Glomerular endothelial cell (primary cell): ENCODE measurements around the gene RHAG. TPM values are rescaled to one million over a fixed set of nuclear protein-coding genes. Genes with fewer than 3 reads are reported as not detected.
A peak's percentile ranks its signal among the peaks of the same experiment; 100 is the strongest.
"Not testable (repeated sequence)": the region's sequence is repeated elsewhere in the genome, so short reads cannot be mapped to it uniquely, and the experiment has no call there.

Source experiments
- DNase-seq: peaks from one replicate; pipeline ENCODE4 v3.0.0-alpha.2; 2011; ENCODE audit warnings: low read depth, low spot score; ENCODE audit errors: extremely low read depth
- total RNA-seq: library from RNA; depleted of rRNA; stranded (reverse); fragments of >200 nt; gene quantifications from 2 replicates; pipeline ENCODE4 v1.2.3, GENCODE V29; 2015

RHAG gene
- not detected in 2 replicates for total RNA-seq

DNA sequence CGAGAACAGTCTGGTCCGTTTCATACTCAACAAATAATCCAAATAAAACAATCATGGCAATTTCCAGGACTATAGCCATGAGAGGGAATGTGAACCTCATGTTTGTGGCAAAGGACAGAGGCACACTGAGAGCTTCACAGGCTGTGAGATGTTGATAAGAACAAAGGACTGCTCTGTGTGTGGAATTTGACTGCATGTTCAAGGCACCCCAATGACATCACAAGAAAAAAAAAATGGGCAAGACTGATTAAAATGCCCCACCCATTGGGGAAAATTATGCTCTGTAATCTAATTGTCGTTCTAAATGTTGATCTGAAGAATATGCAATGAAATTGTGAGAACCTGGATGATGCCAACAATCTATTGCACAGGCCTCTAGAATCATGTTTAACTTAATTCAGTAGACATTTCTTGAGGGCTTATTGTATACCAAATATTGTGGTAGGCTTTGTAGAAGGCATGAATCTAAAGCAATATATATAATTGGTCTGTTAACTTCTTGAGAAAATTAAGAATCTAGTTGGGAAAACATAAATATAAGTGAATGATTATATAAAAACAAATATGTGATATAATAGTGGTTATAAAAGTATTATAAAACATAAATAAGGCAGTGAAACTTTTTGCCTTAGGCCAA is at the start of gene RHAG:
RHAG (minus strand) TSS at position 127 of the 637 bp plus-strand sequence; CDS start at position 100, 27 bp downstream.
- DNase-seq: no peak

DNA sequence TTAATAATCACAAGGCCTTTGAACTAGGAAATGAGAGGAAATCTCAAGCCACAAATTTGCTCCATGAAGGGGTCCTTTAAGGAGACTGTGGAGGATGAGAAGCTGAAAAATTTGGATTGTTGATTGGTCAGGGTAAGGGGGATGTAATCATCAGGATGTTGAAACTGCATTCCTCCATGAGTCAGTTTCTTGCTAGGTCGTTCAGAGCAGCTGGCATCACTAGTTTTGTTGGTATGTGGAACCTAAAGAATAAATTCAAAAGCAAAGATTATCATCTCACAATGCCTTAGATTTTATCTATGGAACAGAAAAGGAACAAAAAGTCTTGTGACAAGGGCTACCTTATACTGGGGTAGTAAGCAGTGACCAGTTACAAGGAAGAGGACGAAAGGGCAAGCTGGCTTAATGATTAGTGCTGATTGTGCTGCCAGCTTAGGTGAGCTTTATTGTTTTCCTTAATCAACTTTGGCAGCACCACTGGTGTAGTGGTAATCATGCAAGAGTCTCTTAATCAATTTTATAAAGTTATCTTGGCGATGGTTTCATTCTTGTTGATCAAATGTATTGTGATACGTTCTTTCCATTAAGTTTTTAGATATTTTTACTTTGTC is 40.1 kb upstream of the RHAG start:
- peak; percentile 10 for DNase-seq

DNA sequence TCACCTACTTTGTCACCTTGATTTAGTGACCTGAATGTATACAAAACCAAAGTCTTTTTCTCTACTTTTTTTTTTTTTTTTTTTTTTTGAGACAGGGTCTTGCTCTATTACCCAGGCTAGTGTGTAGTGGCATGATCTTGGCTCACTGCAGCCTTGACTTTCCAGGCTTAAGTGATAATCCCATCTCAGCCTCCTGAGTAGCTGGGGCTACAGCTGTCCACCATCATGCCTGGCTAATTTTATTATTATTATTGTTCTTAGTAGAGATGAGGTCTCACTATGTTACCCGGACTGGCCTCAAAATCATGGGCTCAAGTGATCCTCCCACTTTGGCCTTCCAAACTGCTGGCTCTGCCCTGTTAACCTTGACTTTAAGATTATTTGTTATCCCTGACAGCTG is 39.2 kb upstream of the RHAG start:
- no peak for DNase-seq

DNA sequence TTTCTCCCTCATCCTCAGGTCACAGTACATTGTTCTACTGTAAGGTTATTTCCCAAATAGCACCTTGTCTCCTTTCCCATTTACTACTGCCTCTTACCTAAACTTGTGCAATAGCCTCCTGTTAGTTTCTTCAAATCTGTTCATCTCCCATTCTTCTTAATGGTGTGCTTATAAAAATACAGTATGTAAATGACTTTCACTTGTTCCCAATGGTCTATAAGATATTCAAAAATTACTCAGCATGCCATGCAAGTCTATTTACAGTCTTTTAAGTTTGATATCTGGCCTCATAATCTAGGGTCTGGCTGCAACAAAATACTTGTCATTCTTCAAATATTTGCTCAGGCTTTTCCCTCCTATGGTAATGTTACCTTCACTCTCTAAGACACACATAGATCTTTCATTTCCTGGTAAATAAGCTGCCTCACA is 31.5 kb upstream of the RHAG start:
- DNase-seq: no peak

DNA sequence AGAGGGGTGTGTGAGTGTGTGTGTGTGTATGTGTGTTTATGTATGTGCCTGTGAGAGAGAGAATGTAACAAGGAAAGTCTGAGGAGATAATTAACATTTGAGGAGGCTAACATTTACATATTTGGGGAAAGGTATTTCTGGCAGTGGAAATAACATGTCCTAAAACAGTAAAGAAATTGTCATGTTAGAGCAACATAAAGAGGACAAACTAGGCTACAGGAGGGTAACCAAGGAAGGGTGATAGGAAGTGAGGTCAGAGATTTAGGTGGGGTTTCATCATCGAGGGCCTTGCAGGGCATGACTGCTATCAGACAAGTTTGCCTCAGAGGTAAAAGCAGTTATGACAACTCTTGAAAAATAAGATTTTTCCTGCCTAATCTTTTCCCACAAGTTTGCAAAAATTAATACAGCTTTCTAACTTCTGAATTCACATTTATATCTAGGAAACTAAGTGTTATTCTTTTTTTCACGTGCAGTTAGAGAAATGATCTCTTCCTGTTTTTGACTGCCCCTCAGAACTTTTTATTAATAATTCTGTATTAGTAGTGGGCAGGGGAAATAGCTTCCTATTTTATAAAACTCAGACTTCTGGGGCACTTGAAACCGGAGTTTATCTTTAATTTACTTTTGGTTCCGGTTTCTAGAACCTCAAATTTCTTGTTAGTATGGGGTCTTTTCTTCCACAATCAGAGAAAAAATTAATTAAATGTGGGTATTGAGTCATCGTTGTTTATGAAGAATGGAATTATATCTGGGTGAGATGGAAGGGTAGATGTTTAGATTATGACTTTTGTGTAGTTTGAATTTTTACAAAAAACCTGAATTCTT is 30.5 kb upstream of the RHAG start:
- no peak for DNase-seq

DNA sequence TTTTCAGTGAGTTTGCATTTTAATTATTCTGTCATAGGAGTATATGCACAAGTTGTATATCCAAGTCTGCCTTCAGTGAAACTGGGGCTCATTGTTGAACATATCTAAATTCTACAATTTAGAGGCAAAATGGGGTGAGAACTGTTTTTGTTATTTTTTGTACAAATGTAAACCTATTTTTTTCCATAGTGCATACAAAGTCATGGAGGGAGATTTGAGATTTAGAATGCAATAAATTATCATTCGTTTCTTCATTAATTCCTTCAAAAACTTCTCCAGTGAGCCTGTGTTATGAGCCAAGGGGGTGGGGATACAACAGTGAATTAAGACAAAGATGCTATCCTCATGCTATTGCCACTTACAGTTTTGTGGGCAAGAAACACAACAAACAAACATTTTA is 29.8 kb upstream of the RHAG start:
- DNase-seq: no peak

DNA sequence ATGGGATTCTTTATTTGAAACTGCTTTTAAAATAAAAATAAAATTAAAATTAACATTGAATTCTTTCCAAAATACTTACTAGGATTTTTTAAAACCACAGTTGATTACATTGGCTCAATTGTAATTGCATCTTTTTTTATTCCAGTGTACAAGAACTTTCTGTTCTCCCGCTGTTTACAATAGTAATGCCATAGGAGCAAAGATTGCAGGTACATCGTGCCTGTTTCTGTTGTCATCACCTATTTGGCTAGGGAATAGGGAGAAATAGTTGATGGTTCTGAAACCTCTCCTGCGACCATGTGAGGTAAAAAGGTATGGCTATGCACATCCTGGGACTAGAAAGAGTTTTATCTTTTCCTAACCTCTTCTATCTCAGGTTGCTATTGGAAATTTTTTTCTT is 28.2 kb upstream of the RHAG start:
- no peak for DNase-seq

DNA sequence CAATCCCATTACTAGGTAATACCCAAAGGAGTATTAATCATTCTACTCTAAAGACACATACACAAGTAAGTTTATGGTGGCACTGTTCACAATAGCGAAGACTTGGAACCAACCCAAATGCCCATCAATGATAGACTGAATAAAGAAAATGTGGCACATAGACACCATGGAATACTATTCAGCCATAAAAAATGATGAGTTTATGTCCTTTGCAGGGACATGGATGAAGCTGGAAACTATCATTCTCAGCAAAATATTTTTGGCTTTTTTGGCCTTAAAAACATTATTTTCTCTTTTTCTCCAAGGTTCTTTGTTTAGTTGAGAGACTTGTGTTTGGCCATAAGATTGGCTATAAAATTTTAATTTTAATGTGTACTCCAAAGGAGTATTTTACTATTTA is 27.4 kb upstream of the RHAG start:
- not testable (repeated sequence) for DNase-seq

DNA sequence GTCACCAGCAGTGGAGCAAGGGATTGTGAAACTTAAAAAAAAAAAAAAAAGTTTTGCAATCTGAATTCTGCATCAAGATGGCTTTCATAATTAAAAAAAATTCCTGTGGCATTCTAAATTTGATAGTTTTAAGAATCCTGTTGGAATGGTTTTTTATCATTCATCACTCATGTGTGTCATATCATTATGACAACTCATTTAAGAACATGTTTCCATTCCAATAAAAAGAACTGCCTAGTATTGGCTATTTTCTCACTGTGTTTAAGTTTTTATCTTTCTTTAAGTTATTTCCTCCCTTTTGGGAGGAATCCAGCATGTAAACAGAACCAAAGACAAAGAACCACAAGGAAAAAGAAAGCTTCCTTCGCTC is 26.2 kb upstream of the RHAG start:
- DNase-seq: no peak

DNA sequence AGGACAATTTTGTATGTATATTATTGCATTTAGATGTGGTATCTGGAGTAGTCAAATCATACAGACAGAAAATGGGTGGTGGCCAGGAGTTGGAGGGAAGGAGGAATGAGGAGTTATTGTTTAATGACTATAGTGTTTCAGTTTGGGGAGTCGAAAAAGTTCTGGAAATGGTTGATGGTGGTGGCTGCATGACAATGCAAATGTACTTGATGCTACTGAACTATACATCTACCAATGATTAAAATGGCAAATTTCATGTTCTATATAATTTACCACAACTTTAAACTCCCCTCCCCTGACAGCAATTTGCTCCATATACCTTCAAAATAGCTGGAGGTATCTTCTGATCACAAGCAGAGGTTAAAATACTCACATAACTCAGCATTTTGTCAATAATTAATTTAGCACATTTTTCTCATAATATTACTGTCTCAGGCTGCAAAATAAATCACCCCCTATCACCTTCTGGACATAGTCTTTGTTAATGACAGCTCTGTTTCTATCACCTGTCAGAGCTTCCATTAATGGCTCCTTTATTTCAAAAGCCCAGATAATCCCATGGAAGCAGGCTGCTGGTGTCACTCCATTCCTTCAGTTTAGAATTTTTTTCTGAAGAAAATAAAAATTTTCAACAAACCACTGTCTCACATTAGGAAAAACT is 25.7 kb upstream of the RHAG start:
- DNase-seq: no peak

DNA sequence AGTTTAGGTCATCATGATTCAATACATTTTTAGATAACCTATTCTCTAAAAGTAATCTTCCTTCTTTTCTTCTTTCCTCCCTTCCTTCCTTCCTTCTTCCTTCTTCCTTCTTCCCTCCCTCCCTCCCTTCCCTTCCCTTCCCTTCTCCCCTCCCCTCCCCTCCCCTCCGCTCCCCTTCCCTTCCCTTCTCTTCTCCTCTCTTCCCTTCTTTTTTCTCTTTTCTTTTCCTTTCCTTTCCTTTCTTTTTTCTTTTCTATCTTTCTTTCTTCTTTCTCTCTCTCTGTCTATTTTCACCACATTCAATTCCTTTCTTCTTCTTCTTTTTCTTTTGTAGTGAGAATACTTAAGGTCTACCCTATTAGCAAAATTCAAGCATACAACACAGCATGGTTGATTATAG is 17.3 kb upstream of the RHAG start:
- no peak for DNase-seq

DNA sequence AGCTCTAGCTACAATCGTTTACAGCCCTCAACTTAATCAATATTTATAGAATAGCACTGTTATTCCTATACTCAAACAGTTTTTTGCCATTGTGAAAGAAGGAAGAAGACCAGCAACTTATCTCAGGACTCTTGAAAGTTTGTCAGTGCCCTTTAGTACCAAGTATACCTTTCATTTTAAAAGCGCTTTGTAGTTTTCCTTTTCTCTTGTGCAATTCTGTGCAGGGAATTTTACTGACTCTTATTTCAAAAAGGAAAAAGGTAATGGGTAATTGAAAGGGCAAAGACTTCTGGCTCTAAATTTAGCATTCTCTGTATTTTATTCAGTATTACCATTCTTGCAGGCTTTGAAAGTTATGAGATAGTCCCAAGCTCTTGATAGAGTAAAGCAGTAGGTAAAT is 16.8 kb upstream of the RHAG start:
- no peak for DNase-seq

DNA sequence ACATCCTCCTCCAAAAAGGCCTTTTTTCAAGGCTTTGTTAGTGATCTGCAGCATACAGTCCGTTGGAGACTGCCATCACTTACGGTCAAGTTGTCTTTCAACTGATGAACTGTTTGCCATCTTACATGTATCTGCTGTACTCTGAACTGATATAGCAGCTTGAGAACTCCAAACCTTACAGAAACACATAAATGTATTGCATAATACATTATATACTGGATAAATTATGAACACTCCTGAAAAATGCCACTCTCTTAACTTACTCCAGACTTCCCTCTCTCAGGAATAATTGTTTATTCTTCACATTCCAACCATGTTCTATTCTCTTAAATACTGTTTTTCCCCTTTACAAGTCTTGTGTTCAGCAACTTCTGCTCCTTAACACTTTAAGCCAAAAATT is 14.6 kb upstream of the RHAG start:
- no peak for DNase-seq

DNA sequence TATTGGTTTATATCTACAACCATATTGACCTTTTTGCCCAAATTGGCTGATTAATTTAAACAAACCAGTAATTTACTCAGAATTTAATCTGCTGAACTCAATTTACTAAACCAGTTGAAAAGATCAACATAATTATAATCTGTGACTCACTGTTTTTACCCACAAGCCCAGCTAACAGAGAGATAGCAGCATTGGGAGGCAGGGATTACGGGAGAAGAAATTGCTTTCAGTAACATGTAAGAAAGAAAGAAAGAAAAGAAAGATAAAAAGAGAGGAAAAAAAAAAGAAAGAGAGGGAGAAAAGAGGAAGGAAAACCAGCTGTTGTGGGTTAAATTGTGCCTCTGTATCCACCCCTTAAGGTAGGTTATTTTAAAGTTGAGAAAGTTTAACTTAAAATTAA is 13.3 kb upstream of the RHAG start:
- DNase-seq: no peak

DNA sequence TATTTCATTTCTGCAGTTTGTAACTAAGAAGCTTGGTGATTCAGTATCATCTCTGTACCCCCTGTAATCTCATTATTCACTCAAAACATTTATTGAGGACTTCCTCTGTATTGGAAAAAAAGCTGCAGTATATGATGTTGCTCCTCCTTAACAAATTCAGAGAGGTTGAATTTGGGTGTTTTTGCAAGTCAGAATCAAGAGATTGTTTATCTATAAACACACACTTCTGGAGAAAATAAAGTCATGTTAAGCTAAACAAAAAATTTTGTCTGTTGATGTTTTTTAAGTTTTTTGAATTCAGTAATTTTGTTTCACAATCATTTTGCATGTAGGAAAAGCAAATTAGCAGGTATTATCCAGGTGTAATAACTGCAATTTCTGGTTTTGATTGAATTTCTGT is 11.4 kb upstream of the RHAG start:
- DNase-seq: no peak

DNA sequence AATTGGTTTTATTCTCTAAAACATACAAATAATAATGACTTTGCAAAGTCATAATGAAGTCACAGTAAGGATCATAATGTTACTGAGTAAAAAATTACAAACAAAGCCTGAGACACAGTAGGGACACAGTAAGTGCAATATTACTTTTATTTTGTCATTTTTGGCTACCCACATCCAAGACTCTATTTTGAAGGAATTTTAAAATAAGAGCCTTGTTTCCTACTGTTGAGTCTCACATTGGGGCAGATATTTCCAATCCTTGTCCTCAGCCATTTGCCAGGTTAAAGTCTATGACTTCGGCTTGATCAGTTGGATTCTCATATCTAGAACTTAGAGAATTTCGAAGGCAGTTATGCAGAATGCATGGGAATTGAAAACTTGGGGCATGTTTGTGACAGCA is 10.8 kb upstream of the RHAG start:
- DNase-seq: no peak

DNA sequence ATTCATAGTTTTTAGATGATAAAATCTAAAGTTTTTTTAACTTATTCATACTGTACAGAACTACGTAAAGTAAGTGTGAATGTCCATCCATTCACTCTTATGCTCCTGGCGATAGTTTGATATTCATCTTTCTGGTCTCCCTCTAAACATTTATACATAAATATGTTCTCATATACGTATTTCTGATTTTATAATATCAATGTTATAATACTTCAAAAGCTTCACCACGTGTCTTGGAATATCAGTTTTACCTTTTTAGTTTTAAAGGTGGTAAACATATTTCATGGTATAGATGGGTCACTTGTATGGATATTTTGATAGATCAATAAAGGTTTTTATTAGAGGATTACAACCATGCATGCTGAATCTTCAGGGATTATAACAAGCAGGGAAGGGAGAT is 10.3 kb upstream of the RHAG start:
- no peak for DNase-seq

DNA sequence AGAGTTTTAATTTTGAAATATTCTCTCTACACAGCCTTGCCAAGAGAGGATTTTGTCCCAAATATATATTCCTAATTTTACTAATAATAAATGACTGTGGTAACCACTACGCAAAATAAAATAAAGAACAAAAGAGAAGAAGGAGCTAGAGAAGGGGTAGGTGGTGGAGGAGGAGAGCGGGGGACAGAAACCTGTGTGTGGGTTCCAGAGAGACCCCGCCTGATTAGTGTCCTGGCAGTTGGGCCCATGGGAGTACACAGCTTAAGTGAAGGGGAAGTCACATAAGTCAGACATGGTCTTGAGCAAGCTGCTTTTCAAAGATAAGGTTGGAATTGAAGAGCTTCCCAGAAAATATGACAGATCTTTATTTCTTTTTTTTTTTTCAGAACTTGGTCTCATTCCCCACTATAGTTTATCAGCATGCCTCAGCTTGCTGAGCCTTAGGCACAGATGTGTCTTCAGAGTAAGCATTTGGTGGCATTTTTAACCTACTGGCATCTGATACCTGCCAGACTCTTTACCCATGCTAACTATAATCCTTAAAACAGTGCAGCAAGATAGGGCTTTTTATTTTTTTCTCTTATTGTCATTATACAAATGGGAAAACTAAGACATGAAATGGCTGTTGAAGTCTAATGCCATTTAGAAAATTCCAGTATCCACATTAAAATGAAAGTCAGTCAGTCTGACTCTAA is 9.6 kb upstream of the RHAG start:
- no peak for DNase-seq

DNA sequence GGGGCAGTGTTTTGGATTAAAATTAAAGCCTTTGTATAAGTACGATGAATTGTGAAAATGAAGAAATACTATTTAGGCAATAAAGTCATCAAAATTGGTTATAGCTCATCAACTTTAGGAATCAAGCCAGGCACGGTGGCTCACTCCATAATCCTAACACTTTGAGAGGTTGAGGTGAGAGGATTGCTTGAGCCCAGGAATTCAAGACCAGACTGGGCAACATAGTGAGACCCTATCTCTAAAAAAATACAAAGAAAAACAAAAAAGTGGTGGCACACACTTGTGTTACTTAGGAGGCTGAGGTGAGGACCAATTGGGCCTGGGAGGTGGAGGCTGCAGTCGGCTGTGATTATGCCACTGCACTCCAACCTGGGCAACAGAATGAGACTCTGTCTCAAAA is 8.5 kb upstream of the RHAG start:
- no peak for DNase-seq

DNA sequence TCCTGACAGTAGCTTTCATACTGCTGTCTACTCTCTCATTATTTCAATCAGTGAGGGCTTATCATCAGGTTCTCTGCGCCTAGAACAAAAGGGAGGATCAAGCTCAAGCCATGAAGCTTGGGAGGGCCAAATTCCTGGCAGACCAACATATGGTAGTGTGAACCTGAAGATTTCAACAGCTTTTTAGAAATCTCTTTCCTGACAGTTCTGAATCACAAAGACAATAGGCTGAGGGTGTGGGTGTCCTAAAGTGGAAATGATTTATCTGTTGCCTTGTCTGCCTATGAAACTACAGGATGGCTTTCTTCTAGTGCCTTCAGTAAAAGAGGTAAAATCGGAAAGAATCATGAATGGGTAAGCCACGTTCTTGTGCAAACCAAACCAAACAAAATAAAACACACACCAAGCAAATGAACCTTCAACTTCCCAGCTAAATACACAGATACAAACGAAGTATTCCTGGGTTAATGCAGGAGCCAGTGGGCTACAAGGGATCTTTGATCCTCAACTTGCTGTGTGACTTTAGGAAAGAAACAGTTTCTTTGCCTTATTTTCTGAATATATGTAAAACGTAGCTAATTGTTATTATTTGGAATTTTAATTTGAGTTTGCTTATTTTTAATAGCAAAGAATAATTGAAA is 2.7 kb upstream of the RHAG start:
- no peak for DNase-seq

DNA sequence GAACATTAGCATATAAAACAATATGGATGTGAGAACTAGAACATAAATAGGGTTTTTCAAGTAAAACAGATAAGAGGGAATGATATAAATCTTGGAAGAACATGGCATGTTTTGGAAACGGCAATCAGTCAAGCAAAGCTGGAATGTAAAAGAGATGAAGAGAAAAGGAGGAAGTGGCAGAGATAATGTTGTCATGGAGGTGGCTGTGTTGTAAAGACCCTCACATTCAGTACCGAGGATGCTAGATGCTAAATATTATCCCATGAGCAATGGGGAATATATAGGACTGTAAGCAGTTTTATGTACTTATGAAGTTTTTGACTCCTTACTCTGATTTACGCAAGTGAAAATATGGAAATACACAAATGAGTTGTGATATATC is 702 bp upstream of the RHAG start:
- DNase-seq: no peak
